A172 (cell line): ENCODE measurements around the gene AFF1. TPM values are rescaled to one million over a fixed set of nuclear protein-coding genes. Genes with fewer than 3 reads are reported as not detected.
"Not testable (repeated sequence)": the region's sequence is repeated elsewhere in the genome, so short reads cannot be mapped to it uniquely, and the experiment has no call there.

ENCODE experiments used
- DNase-seq: peaks from one replicate; pipeline ENCODE4 v3.0.0-alpha.2; 2015; ENCODE audit warnings: low spot score
- total RNA-seq: library from RNA; depleted of rRNA; stranded (reverse); fragments of >200 nt; shearing (Covaris generic); gene quantifications from 2 replicates; pipeline ENCODE4 v1.2.3, GENCODE V29; 2014

Gene AFF1
- total RNA-seq, 1 experiment from 2014 or later = 5.8 TPM

DNA sequence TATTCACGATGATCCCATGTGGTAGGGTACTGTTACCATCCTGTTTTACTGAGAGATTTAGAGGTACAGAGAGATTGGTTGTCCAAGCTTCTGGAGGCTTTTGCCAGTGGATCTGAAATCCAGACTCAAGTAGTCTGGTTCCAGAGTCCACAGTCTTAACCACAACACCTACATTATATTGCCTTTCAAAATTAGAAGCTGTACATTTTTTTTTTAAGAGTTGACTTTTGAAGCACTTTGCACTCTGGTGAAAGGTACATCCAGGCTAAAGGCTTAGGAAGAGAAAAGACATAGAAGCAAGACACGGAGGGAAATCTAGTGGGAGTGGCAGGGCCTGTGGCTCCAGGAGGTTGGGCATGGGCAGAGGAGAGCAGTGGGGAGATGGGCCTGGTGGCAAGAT is 122.1 kb downstream of the AFF1 start:
- no peak for DNase-seq

GRCh38 chr4:87057835-87058355 is 123.1 kb downstream of the AFF1 start:
- DNase-seq = no peak

- DNase-seq = peak; percentile 36
Measured at GRCh38 chr4:87058356-87059073, 123.7 kb downstream of the AFF1 start.

DNA sequence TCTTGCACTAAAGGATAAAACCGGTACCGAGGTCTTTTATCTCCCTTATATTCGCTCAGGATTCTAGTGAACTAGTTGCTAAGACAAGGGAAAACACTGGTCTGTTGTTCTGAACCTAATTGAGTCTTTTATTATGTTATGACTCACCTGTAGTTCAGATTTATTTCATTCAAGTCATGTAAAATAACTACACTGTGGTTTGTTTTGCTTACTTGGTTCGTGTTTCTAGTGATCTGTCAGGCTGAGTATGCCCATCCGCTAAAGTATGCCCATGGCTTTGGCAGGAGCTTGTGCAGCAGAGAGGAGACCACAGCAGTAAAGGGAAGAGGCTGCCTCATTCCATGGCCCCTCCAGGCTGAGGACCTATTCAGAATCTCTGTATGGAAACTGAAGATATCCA is 126.1 kb downstream of the AFF1 start:
- peak; percentile 84 for DNase-seq

DNA sequence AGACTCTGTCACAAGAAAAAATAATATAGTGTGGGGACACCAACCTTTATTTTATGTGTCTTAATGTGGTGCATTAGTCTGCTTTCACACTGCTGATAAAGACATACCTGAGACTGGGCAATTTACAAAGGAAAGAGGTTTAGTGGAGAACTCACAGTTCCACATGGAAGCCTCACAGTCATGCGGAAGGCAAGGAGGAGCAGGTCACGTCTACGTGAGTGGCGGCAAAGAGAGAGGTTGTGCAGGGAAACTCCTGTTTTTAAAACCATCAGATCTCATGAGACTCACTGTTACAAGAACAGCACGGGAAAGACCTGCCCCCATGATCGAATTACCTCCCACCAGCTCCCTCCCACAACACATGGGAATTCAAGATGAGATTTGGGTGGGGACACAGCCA is 130.2 kb downstream of the AFF1 start:
- DNase-seq = no peak

- DNase-seq = no peak
Measured at GRCh38 chr4:87066403-87067123, 131.8 kb downstream of the AFF1 start.

DNA sequence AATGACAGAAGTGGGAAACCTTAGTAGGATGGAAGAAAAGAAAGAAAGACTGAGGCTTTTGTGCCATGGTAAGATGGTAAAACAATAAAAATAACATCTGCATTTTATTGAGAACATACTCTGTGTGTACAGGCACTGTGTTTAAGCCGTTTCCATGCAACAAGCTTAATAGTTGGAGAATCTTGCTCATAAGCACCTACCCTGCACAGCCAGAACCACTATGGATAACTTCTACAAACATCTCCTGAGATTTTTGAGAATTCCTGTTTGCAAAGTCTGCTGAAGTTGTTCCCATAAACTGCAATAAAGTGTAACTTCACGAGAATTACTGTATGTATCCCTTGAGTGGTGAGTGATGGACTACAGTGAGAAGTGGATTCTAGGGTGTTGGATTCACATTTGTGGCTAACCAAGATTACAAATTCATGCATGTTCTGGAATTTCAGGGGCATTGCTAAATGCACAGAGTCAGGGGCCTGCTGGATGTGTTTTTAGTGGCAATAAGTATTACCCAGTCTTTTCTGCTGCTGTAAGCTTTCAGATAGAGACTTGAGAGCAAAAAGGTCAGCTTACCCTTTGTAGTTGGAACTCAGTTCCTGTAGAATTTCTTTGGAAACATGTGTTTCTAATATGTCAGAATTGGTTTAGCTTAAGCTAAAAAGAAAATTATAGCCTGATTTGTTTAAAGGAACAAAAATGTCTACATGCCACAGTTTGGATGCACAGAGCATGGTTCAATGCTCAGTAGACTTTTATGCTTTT is 132.5 kb downstream of the AFF1 start:
- no peak for DNase-seq

GRCh38 chr4:87068583-87069021 is 133.8 kb downstream of the AFF1 start:
- DNase-seq = no peak

DNA sequence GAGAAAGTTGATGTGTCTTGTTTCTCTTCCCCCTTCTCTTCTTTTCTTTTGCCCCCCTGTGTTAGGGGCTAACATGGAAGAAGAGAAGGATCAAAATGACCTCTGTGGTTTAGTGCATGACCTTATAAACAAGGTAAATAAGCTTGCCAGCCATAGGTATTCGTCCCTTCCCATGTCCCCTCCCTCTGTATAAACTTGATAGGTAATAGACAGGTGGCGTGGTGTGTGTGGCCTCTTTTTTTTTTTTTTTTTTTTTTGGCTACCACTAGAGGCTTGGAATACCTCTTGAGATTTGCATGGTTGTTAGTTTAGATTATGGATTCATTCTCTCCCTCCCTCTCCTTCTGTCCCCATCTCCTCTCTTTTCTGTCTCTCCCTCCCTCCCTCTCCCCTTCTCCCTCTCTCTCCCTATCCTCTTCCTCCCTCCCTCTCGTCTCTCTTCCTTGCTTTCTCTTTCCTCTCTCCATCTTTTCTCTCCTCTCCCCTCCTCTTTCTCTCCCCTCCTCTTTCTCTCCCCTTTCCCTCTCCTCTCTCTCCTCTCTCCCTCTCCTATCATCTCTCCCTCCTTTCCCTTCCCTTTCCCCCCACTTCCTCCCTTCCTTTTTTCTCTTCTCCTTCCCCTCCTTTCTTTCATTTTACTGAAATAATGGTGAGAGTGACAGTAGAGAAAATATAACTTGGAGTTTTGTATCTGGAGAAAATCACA is 134.4 kb downstream of the AFF1 start:
- DNase-seq = no peak

DNA sequence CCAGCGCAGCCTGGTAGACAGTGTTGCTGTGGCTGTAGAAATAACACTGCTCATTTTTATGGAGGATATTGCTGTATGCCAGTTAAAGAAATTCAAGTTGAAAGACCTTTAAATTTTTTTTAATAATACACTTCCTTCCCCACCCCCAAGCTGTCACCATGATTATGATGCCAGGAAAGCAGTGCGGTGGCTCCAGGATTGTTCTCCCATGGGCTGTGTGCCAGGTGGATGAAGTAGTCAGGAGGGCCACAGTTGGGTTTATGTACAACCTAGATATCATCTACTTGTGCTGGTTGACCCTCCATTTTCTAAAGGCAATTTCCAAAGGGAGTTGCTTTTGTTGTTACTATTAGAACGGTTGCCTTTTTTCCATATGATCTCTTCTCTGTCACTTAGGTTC is 136.6 kb downstream of the AFF1 start:
- DNase-seq = no peak

- not testable (repeated sequence) for DNase-seq
Measured at GRCh38 chr4:87072545-87072944, 137.7 kb downstream of the AFF1 start.

- no peak for DNase-seq
Measured at GRCh38 chr4:87073199-87074120, 138.6 kb downstream of the AFF1 start.

- DNase-seq = no peak
Measured at GRCh38 chr4:87074121-87074488, 139.3 kb downstream of the AFF1 start.

DNA sequence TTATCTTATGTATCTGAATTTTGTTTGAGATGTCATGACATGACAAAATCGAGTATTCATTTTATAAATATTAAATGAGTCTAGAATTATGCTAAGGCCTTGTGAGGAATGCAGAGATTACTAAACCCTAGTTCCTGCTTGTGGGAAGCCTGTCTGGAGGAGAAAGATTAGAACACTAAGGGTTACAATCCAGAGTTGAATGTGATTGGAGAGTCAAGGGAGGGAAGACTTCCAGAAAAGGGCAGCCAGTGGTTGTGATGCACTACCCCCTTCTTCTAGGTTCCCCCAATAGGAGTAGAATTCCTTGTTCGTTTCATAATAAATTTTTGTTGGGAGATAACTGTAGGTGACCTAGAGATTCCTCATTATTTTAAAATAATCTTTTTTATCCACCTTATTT is 141.1 kb downstream of the AFF1 start:
- DNase-seq = no peak

- DNase-seq = no peak
Measured at GRCh38 chr4:87076690-87077358, 142.0 kb downstream of the AFF1 start.

GRCh38 chr4:87077914-87078585 is 143.2 kb downstream of the AFF1 start:
- no peak for DNase-seq

- DNase-seq = no peak
Measured at GRCh38 chr4:87078987-87079486, 144.2 kb downstream of the AFF1 start.

- DNase-seq = no peak
Measured at GRCh38 chr4:87079967-87080366, 145.2 kb downstream of the AFF1 start.

- no peak for DNase-seq
Measured at GRCh38 chr4:87080462-87080861, 145.7 kb downstream of the AFF1 start.
